ENCODE data around the gene S100A16.
"Not testable (repeated sequence)": the region's sequence is repeated elsewhere in the genome, so short reads cannot be mapped to it uniquely, and the experiment has no call there.

Gene S100A16, protein sequence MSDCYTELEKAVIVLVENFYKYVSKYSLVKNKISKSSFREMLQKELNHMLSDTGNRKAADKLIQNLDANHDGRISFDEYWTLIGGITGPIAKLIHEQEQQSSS

DNA sequence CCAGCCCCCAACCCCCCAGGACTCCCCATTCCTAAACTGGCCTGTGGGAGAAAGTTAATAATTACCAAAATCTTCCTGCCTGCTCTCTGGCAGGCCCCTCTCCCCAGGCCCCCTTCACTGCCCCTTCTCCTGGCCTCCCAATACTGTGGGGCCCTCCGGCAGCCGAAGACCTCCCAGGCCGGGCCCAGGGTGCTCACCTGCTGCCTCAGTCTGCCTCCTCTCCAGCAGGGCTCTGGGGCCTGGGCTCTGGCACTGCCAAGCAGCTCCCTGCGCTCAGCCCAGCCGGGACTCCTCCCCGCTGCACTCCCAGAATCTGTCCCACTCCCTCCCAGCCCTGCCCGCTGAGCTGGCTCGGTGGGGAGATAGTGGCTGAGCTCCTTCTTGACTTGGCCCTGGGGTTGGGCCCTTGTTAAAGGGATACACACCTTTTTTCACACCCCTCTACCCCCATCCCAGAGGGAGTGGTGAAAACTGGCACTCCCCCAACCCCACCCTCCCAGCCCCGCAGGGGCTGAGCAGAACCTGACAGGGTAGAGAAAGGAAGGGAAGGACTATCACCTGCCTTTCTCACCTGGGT is at the start of gene S100A16:
TSS of gene S100A16 (minus strand) at position 383 of the 577 bp plus-strand sequence. CDS start 4,986 bp downstream, outside the sequence.
- DNase-seq (ENCODE audit: low read depth in 4 of 4, low spot score in 1 of 4), result no peak

- no peak for DNase-seq (ENCODE audit: low read depth in 4 of 4, low spot score in 1 of 4)
Measured at GRCh38 chr1:153662269-153662668, 49.3 kb upstream of the S100A16 start.

DNA sequence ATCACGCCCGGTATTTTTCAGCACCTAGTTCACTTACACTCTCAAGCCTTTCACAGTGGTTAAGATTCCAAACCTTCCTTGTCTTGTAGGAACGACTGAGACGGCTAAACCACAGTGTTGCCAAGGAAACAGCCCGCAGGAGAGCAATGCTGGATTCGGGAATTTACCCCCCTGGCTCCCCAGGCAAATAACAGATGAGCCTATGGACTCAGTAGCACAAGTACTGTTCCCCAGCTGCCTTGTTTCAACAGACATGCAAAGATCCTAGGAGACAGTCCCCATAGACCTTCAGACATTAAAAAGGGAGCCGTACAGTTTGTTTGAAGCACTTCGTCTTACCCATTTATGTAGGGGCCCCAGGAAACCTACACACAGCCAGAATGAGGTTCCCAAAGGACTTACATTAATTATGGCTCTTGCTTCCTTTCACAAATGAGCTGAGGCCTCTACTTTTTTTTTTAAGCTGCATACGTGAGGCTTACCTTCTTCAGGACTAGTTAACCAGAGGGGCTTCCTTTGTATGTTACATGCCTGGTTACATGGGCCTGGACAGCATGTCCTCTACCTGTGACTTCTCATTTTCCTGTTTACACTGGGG is 48.3 kb upstream of the S100A16 start:
- DNase-seq (ENCODE audit: low read depth in 4 of 4, low spot score in 1 of 4), result no peak

- DNase-seq (ENCODE audit: low read depth in 4 of 4, low spot score in 1 of 4), result no peak
Measured at GRCh38 chr1:153659656-153660055, 46.7 kb upstream of the S100A16 start.

DNA sequence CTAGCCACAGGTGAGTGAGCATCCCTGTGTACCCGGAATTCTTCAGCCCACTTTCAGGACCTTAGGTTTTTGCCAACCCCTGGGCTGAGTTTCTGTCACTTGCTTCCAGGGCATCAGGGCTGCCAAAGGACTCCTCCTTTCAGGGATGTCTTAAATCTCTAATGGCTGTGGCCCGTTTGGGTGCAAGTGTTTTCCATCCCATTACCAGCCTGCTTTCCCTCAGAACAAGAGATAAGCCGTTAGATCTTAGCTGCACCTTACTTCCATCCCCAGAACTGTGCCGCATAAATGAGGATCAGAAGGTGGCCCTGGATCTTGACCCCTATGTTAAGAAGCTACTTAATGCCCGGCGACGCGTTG is 46.2 kb upstream of the S100A16 start:
- DNase-seq (ENCODE audit: low read depth in 4 of 4, low spot score in 1 of 4), result no peak

- DNase-seq (ENCODE audit: low read depth in 4 of 4, low spot score in 1 of 4), result peak; percentile 74 to 90 (median 82)
Measured at GRCh38 chr1:153658400-153659174, 45.6 kb upstream of the S100A16 start, which contains the start of gene SNAPIN. TSS of gene SNAPIN (plus strand) at chr1:153658703. CDS start at chr1:153658744, 41 bp downstream.

- DNase-seq (ENCODE audit: low read depth in 4 of 4, low spot score in 1 of 4), result no peak
Measured at GRCh38 chr1:153655333-153655732, 42.4 kb upstream of the S100A16 start.

GRCh38 chr1:153652805-153653500 is 40.0 kb upstream of the S100A16 start:
- no peak for DNase-seq (ENCODE audit: low read depth in 4 of 4, low spot score in 1 of 4)

DNA sequence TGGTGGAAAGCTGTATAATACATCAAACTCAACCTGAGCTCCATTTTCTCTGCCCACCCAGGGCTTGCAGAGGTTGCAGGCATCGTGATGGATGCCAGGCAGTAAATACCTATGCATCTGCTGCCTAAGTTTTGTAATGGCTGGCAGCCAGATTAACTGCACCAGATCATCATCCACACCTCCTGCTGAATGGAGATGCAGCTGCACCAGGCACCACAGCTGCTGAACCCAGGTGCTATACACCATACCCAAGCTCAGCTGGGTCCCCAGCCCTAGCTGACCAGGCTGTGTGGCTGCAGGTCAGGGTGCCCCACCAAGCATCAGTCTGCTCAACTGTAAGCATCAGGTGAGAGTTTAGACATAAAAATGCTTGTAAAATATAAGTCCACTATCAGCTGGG is 38.8 kb upstream of the S100A16 start:
- no peak for DNase-seq (ENCODE audit: low read depth in 4 of 4, low spot score in 1 of 4)

- DNase-seq (ENCODE audit: low read depth in 4 of 4, low spot score in 1 of 4), result no peak
Measured at GRCh38 chr1:153649863-153650235, 36.9 kb upstream of the S100A16 start.

DNA sequence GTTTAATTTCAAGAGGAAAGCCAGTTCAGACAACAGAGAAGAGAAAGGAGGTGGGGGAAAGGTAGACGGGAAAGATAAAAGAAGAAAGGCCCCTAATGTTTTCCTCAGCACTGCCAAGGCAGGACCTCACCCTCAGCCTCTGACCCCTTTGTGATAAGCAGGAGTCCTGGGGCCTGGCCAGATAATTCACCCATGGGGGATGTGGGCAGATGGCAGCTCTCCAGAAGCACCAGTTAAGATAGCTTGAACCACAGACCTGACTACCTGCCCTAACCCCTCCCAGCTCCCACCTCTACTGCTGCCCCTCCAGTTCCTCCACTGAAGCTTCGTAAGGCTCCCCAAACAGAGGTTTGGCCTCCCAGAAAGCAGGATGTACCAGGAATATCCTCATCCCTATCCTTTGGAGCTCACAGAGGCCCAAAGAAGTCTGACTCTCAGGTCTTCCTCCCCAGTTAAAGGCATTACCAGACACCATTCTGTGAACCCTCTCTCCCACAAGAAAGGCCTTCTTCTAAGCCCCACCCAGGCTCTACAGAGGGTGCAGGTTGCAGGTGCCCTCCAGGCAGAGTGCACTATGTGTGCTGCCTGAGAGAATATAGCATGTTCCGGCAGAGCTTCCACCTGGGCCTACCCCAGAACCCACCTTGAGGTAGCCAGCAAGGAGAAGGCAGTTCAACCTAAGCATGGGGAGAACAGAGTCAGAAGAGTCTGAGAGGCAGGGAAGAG is 36.4 kb upstream of the S100A16 start:
- DNase-seq (ENCODE audit: low read depth in 4 of 4, low spot score in 1 of 4), result no peak

DNA sequence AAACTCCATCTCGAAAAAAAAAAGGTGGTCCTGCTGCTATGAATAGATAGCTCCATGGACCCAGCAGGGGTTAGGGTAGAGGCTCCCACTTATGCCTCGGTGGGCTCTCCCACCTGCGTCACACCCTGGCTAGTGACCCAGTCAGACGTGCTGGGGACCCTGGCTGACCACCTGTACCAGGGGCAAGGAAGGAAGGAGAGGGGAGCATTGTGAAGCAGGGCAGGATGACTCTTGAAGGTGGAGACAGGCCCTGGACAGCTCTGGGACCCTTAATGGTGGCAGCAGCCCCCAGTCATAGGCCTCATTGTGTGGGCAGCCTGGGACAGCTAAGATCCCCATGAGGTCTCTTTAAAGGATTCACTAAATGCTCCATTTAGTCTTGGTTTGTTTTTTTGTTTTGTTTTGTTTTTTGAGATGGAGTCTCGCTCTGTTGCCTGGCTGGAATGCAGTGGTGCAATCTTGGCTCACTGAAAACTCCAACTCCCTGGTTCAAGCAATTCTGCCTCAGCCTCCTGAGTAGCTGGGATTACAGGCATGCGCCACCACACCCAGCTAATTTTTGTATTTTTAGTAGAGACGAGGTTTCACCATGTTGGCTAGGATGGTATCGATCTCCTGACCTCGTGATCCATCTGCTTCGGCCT is 35.2 kb upstream of the S100A16 start:
- no peak for DNase-seq (ENCODE audit: low read depth in 4 of 4, low spot score in 1 of 4)

DNA sequence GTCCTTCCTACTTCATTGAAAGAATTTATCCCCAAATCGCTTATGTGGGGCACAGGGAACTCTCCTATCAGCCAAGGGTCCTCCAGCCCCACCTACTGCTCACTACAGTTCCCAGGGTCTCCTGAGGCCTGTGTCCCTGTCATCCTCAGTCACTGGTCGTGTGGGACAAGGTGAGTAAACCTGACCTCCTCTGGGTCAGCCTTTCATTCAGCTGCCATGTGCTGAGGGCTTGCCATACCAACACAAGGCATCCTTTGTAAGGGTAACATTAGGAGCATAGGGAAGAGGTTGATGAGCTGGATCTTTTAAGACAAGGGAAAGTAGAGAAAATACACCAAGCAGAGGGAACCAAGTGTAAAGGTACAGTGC is 34.4 kb upstream of the S100A16 start:
- DNase-seq (ENCODE audit: low read depth in 4 of 4, low spot score in 1 of 4), result no peak

GRCh38 chr1:153646672-153647345 is 33.9 kb upstream of the S100A16 start:
- no peak for DNase-seq (ENCODE audit: low read depth in 4 of 4, low spot score in 1 of 4)

DNA sequence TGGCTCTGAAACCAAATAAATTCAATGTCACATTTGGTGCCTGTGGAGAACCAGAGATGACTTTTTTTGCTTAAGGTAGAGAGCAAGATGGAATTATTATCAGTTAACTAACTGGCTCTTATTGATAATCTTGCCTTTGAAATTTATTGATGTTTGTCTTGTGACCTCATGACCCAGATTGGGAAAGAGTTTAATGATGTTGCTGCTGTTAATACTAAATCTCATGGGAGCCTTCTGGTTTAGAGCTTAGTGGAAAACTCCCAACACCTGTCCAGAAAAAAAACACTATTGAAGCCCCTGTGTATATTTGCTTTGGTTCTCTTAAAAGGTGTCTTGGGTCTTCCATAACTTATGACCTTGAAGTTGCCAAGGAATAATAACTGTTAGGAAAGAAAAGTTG is 30.9 kb upstream of the S100A16 start:
- DNase-seq (ENCODE audit: low read depth in 4 of 4, low spot score in 1 of 4), result no peak

DNA sequence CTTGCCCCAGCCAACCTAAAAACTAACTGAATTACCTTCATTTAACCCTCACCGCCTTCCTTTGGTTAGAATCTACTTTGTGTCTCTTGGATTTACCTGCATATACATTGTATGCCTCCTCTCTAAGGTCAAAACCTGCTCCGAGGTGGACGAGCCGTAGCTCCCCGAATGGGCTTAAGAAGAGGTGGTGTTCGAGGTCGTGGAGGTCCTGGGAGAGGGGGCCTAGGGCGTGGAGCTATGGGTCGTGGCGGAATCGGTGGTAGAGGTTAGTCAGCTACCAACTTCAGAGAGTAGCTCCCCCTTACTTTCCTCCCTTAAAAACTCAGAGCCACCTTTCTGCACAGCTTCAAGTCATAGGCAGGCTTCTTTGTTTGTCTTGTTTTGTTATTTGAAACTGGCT is 30.2 kb upstream of the S100A16 start:
- DNase-seq (ENCODE audit: low read depth in 4 of 4, low spot score in 1 of 4), result no peak

DNA sequence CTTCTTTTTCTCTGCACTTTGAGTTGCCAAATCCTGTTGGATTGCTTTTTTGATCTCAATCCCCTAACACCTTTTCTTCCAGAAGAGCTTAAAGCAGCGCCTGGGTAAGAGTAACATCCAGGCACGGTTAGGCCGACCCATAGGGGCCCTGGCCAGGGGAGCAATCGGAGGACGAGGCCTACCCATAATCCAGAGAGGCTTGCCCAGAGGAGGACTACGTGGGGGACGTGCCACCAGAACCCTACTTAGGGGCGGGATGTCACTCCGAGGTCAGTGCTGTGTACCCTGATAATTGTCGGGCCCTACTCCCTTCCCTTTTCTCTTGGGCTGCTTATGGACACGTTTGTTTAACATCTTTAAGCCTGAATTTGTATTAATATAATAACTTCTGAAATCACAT is 29.2 kb upstream of the S100A16 start:
- DNase-seq (ENCODE audit: low read depth in 4 of 4, low spot score in 1 of 4), result no peak

DNA sequence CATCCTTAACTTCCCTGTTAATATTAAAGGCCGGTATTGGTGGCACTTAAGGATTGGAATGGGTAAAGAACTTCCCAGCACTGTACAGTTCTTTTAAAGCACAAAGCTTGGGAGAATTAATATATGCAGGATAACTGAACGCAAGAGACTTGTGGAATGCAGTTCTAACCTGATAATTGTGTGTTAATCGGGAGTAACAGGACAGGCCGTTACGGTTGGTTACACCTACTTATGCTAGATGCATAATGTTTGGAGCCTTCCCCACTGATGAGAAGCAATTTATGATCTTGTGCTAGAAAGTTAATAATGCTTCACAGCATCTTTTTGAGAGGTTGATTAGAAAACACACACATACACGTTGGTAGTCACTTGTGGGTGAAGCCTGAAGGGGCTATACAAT is 27.9 kb upstream of the S100A16 start:
- no peak for DNase-seq (ENCODE audit: low read depth in 4 of 4, low spot score in 1 of 4)

- not testable (repeated sequence) for DNase-seq (ENCODE audit: low read depth in 4 of 4, low spot score in 1 of 4)
Measured at GRCh38 chr1:153640213-153640612, 27.3 kb upstream of the S100A16 start.

GRCh38 chr1:153639280-153639679 is 26.3 kb upstream of the S100A16 start:
- no peak for DNase-seq (ENCODE audit: low read depth in 4 of 4, low spot score in 1 of 4)

Data from stimulated activated CD4-positive, alpha-beta T cell treated with anti-CD3 and anti-CD28 coated beads, Interleukin-1b, Interleukin-23, amount 100 ng/mL, for 24 hours (primary cell).